ENCODE measurements around the gene FOXA3. TPM values are rescaled to one million over a fixed set of nuclear protein-coding genes. Genes with fewer than 3 reads are reported as not detected.

The FOXA3 gene
- total and polyA plus RNA-seq, 10 of the 15 experiments (the other 5 are each of a cell fraction or from before 2014, with no cell fraction given), result 0.04 to 0.83 (median 0.11) TPM; not detected in 5

DNA sequence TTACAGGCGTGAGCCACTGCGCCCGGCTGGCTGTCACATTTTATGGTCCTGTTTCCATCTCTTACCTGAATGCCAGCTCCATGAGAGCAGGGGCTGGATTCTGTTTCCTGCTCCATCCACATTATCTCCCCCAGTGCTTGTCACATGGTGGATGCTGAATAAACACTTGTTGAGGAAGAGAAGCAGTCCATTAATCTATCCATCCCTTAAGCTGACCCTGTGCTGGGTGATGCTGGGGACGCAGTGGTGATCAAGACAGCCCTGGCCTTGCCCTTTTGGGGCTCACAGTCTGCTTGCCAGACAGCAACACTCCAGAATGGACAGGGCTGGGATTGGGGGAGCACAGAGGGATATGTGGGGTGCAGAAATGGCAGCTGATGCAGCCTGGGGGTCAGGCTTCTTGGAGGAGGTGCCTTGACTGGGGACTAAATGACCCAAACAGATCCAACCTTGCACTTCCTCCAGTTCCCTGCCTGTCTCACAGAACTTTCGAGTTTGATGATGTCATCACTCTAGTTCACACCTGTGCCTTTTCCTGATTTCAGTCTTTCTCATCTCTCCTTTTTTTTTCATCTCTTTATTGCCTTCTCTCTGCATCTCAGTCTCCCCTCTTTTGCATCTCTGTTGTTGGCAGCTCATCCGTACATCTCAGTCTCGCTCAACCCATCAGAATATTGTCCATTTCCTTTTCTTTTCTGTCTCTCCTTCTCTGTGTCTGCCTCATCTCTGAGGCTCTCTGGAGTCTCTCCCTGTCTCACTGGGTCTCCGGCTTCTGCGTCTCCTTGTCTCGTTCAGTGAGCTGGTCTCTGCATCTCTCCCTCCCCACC is 17.2 kb downstream of the FOXA3 start:
- H3K4me3 ChIP-seq, result no peak overlapping the region
- no peak overlapping the region for H2AFZ ChIP-seq (ENCODE audit: control insufficient read depth, low read depth, low read length)
- 67% methylated on average over 10 of the region's 10 CpGs for WGBS (ENCODE audit: insufficient coverage, insufficient replicate concordance, low lambda C conversion rate, missing lambda C conversion rate)
- H3K9me3 ChIP-seq (replicated peaks; ENCODE audit: control insufficient read depth, insufficient read depth, low read length), result no peaks in the 10 kb centered on the region
- FAIRE-seq (peak; percentile 56), ATAC-seq (no peak), DNase-seq (ENCODE audit: low read depth, low spot score) (no peak)
- H3K27me3 ChIP-seq (replicated peaks in 1 of 2; ENCODE audit: control insufficient read depth in 2 of 2, insufficient read depth in 2 of 2, low read length in 1 of 2), result no peaks in the 10 kb centered on the region
- H3K9ac ChIP-seq (ENCODE audit: control insufficient read depth, insufficient read depth, low read length), result no peak overlapping the region
- peaks cover 30% of the 10 kb centered on the region for H3K4me1 ChIP-seq (ENCODE audit: control insufficient read depth, insufficient read depth, low read length)
- ChIA-PET RAD21 (ENCODE audit: unreplicated experiment) (interaction anchor here (0.8 to 7.6 kb wide), 7 partner anchors 11 to 174 kb away, joined by 3 to 159 read pairs (median 9); partner anchors contain the start of genes FOXA3, MYPOP, SIX5 and SYMPK), CTCF (interaction anchor here (0.9 to 9.1 kb wide), 11 partner anchors 11 to 164 kb away, joined by 3 to 194 read pairs (median 4); partner anchors contain the start of genes FOXA3, MYPOP, SIX5 and SYMPK), SMC1A (ENCODE audit: uncharacterized antibody, unreplicated experiment) (interaction anchor here (0.5 to 6.0 kb wide), 5 partner anchors 14 to 658 kb away, joined by 3 to 98 read pairs (median 7); partner anchors contain the start of genes FOXA3, MYPOP, SIX5 and SYMPK), POLR2A (interaction anchor here (0.7 to 9.0 kb wide), 10 partner anchors 9 to 367 kb away, joined by 3 to 178 read pairs (median 8); partner anchors contain the start of genes CCDC61, DMWD, FOXA3 and MYPOP)
- no peaks in the 10 kb centered on the region for H4K20me1 ChIP-seq (ENCODE audit: control insufficient read depth, insufficient read depth)
- in situ Hi-C loops (cut with MboI), result no loop called here
- intact Hi-C loops (cut with micrococcal nuclease; ENCODE audit: unreplicated experiment), result no loop called here
- H3K4me2 ChIP-seq (ENCODE audit: control insufficient read depth, insufficient read depth), result no peak overlapping the region; the same call in 1 of the 2 replicates
- H3K27ac ChIP-seq (ENCODE audit: control insufficient read depth, insufficient read depth), result no peak overlapping the region
- BruUV-seq (replicated peaks), result no TSS peak
- peaks cover 0 to 1% of the 10 kb centered on the region in 2 experiments; a peak in 1 of 4 replicates for H3K36me3 ChIP-seq (ENCODE audit: control insufficient read depth in 2 of 2, insufficient read depth in 2 of 2, low read length in 1 of 2)
- peaks cover 10% of the 10 kb centered on the region for H3K79me2 ChIP-seq (ENCODE audit: control insufficient read depth, insufficient read depth, low read length)
- TF ChIP-seq JUND (IDR thresholded peaks at IDR 0.05; ENCODE audit: low read depth, low read length) (0 out of 2 replicates have a peak, but pooled peaks have one; percentile 9), NBN (IDR thresholded peaks at IDR 0.05) (peak; percentile 81), IKZF1 (conservative IDR thresholded peaks at IDR 0.05) (peak; percentile 52; the same call in 1 of the 2 replicates), JUNB (IDR thresholded peaks at IDR 0.05) (no peak), IKZF2 (IDR thresholded peaks at IDR 0.05) (peak in 1 of 2 experiments; percentile 43; a peak in 3 of 4 replicates), PKNOX1 (IDR thresholded peaks at IDR 0.05) (peak; percentile 34), ZBED1 (IDR thresholded peaks at IDR 0.05; ENCODE audit: borderline replicate concordance) (no peak), POLR2AphosphoS5 (IDR thresholded peaks at IDR 0.05; ENCODE audit: low read length) (no peak), ZNF384 (IDR thresholded peaks at IDR 0.05; ENCODE audit: borderline replicate concordance, low read depth, low read length) (no peak), MTA2 (IDR thresholded peaks at IDR 0.05; ENCODE audit: low read depth) (peak; percentile 30; the same call in 1 of the 2 replicates), RFX5 (IDR thresholded peaks at IDR 0.05; ENCODE audit: low read depth, low read length) (no peak), ETV6 (conservative IDR thresholded peaks at IDR 0.05 in 1 of 2, IDR thresholded peaks at IDR 0.05 in 1 of 2; ENCODE audit: borderline replicate concordance in 1 of 2, low read depth in 1 of 2) (no peak), SP1 (IDR thresholded peaks at IDR 0.05; ENCODE audit: low read depth, low read length) (no peak), SUZ12 (IDR thresholded peaks at IDR 0.05; ENCODE audit: unreplicated experiment) (no peak), HDGF (IDR thresholded peaks at IDR 0.05) (0 out of 2 replicates have a peak, but pooled peaks have one; percentile 77)
- TF ChIP-seq, protein P1, sequence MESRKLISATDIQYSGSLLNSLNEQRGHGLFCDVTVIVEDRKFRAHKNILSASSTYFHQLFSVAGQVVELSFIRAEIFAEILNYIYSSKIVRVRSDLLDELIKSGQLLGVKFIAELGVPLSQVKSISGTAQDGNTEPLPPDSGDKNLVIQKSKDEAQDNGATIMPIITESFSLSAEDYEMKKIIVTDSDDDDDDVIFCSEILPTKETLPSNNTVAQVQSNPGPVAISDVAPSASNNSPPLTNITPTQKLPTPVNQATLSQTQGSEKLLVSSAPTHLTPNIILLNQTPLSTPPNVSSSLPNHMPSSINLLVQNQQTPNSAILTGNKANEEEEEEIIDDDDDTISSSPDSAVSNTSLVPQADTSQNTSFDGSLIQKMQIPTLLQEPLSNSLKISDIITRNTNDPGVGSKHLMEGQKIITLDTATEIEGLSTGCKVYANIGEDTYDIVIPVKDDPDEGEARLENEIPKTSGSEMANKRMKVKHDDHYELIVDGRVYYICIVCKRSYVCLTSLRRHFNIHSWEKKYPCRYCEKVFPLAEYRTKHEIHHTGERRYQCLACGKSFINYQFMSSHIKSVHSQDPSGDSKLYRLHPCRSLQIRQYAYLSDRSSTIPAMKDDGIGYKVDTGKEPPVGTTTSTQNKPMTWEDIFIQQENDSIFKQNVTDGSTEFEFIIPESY (IDR thresholded peaks at IDR 0.05), result no peak
- TF ChIP-seq, protein P2, sequence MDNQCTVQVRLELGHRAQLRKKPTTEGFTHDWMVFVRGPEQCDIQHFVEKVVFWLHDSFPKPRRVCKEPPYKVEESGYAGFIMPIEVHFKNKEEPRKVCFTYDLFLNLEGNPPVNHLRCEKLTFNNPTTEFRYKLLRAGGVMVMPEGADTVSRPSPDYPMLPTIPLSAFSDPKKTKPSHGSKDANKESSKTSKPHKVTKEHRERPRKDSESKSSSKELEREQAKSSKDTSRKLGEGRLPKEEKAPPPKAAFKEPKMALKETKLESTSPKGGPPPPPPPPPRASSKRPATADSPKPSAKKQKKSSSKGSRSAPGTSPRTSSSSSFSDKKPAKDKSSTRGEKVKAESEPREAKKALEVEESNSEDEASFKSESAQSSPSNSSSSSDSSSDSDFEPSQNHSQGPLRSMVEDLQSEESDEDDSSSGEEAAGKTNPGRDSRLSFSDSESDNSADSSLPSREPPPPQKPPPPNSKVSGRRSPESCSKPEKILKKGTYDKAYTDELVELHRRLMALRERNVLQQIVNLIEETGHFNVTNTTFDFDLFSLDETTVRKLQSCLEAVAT (IDR thresholded peaks at IDR 0.05), result peak; percentile 44; the same call in 1 of the 2 replicates
- TF ChIP-seq, protein P3, sequence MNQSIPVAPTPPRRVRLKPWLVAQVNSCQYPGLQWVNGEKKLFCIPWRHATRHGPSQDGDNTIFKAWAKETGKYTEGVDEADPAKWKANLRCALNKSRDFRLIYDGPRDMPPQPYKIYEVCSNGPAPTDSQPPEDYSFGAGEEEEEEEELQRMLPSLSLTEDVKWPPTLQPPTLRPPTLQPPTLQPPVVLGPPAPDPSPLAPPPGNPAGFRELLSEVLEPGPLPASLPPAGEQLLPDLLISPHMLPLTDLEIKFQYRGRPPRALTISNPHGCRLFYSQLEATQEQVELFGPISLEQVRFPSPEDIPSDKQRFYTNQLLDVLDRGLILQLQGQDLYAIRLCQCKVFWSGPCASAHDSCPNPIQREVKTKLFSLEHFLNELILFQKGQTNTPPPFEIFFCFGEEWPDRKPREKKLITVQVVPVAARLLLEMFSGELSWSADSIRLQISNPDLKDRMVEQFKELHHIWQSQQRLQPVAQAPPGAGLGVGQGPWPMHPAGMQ (IDR thresholded peaks at IDR 0.05; ENCODE audit: borderline replicate concordance), result no peak

All from GM12878 (cell line).